ENCODE data around the gene HAL.

DNA sequence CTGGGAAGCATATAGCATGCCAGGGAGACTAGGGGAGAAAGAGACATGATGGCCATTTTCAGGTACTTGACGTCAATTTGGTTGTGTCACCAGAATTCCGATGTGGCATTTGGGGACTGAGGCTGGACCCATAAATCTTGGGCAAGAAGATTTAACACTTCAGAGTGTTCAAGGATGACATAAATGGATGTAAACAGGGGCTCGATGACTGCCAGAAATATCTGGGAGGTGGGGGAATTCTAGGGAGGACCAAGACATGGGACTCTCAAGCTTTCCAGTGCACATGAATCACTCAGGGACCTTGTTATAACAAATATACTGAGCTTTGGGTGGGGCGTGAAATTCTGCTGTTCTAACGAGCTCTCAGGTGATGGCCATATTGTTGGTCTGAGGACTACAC lies 17.8 kb downstream of the HAL start:
- TF ChIP-seq NR3C1 (IDR thresholded peaks at IDR 0.05) (no peak), RCOR1 (IDR thresholded peaks at IDR 0.05; ENCODE audit: low read depth, low read length) (no peak)
- TF ChIP-seq, protein P1, sequence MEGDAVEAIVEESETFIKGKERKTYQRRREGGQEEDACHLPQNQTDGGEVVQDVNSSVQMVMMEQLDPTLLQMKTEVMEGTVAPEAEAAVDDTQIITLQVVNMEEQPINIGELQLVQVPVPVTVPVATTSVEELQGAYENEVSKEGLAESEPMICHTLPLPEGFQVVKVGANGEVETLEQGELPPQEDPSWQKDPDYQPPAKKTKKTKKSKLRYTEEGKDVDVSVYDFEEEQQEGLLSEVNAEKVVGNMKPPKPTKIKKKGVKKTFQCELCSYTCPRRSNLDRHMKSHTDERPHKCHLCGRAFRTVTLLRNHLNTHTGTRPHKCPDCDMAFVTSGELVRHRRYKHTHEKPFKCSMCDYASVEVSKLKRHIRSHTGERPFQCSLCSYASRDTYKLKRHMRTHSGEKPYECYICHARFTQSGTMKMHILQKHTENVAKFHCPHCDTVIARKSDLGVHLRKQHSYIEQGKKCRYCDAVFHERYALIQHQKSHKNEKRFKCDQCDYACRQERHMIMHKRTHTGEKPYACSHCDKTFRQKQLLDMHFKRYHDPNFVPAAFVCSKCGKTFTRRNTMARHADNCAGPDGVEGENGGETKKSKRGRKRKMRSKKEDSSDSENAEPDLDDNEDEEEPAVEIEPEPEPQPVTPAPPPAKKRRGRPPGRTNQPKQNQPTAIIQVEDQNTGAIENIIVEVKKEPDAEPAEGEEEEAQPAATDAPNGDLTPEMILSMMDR (IDR thresholded peaks at IDR 0.05): no peak

All from A549 (cell line).